NCI-H1417 treated with DMSO at 0.1 percent for 48 hours (cell line): ENCODE measurements around the gene PLA2G4F.

Experiments used
- DNase-seq: peaks from one replicate; lab custom pipeline; 2025; lab: John Stamatoyannopoulos, UW

PLA2G4F gene

DNA sequence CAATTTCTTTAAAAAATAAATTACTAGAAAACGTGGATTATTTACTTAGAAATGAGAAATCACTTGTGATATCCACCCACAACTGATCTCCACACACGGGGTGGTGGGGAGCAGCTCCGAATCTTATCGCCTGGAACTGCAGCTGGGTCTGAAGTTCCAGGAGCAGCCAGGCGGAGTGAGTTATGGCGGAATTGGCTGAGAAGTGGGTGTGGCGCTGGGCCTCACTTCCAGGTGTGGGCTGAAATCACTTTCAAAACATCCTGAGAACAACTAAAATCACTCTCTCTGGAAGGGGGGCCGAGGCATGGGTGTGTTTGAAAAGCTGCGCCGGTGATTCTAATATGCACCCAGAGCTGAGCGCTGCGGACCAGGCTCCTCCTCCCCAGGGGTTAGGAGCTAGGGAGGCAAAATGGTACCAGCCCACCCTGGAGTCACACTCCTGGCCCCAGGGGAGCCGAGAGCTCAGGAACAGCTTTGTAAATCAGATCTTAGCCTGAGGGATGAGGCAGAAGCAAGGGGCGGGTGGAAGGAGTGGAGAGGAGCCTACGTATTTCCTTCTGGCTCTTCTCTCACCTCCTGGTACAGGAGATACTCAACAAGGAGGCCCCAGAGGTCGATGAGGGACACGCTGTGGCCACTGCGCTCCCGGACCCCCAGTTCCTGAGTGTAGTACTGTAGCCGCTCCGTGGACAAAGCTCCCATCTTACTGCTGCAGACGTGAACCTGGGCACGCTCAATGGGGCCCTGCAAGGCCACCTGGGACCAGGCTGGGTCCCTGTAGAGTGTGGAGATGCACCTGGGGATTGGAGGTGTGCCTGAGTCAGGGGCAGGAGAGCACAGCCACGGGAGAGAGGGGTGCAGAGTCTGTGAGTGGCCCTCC is 9.6 kb downstream of the PLA2G4F start:
- DNase-seq = no peak

GRCh38 chr15:42145546-42146455 is 10.6 kb downstream of the PLA2G4F start:
- no peak for DNase-seq

GRCh38 chr15:42144841-42145375 is 11.5 kb downstream of the PLA2G4F start:
- DNase-seq = no peak

- DNase-seq = no peak
Observed at GRCh38 chr15:42143866-42144625, 12.4 kb downstream of the PLA2G4F start.

- no peak for DNase-seq
Observed at GRCh38 chr15:42143356-42143755, 13.1 kb downstream of the PLA2G4F start.

GRCh38 chr15:42141795-42142667 is 14.4 kb downstream of the PLA2G4F start:
- no peak for DNase-seq

DNA sequence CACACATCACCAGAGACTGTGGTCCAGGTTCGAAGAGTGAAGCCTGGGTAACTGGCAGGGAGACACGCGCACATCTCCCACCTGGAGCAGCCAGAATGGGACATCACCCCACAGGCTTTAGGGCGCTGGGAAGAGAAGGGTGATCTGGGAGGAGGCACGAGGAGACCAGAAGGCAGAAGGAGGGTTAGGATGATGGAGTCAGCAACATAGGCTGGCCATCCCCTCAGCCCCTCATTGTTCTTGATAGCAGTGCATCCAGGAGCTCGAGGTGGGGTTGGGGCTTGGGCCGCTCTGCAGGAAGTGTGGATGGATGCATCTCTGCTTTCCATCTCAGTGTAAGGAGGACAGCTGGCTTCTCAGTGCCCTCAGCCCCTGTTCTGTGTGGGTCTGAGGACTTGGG is 15.2 kb downstream of the PLA2G4F start:
- DNase-seq = no peak

- DNase-seq = no peak
Observed at GRCh38 chr15:42140383-42141070, 15.9 kb downstream of the PLA2G4F start.

DNA sequence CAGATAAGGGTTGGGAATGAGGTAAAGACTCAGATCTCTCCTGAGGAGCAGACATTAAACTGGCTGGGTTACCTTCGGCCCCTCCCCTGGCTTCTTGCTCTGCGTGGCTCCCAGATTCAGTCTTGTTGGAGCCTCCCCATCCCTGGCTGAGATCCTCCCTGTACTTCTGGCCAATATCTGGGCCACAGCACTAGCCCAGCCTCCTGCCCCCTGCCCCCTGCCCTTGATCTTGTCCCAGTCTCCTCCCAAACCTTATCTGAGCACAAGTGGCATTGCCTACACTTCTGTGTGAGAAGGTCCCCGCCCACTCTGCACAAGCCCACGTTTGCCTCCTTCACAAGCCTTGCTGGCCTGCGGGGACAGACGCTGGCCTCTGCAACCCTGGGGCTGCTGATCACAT is 16.8 kb downstream of the PLA2G4F start:
- no peak for DNase-seq

GRCh38 chr15:42138968-42139386 is 17.5 kb downstream of the PLA2G4F start:
- DNase-seq = no peak

DNA sequence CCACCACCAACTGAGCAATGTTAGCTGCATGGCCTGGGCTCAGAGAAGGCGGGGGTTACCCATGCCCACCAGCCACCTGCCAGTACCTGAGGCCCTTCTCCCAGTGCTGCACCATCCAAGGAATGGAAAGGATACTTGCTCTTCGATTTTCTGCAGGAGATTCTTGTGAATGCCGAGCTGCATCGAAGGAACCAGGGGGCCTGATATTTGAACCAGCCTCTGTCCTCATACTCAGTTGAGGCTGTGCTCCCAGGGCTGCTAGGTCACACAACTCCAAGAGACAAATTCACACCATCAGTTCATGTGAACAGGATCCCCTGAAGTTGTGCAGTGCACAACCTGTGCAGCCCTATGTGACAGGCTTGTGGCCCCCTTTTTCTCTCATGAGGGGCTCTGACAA is 18.0 kb downstream of the PLA2G4F start:
- no peak for DNase-seq

DNA sequence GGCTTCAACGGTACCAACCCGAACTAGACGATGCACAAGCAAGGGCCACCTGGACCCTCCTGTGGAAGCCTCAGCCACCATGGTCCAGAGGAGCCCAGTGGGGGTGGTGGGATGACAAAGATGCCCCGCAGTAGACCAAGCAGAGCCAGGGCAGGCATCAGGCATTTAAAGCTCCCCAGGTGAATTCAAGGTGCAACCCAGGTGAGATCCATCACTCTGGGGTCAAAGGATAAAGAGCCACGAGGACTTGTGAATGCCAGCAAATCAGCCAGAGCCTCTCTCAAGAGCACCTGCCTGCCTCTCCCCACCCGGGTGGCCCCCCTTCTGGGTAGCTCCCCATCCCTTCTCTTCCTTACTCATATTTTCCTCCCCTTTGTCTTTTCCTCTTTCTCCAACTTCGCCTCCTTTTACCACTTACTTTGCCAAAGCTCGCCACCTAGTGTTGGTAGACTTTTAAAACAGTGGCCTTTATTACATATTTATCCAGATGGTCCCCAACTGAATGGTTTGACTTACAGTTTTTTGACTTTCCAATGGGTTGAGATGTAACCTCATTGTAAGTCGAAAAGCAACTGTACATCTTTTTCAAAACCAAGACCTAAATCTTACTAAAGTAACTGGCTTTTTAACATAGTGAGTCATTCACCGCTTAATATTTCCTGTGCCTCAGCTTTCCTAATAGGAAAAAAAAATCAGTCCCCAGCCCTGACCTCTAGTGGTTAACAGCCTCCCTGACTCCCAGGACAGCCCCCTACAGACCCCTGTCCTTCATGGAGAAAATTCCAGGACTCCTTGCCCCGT is 18.8 kb downstream of the PLA2G4F start:
- no peak for DNase-seq

- DNase-seq = no peak
Observed at GRCh38 chr15:42136513-42136912, 19.9 kb downstream of the PLA2G4F start.

DNA sequence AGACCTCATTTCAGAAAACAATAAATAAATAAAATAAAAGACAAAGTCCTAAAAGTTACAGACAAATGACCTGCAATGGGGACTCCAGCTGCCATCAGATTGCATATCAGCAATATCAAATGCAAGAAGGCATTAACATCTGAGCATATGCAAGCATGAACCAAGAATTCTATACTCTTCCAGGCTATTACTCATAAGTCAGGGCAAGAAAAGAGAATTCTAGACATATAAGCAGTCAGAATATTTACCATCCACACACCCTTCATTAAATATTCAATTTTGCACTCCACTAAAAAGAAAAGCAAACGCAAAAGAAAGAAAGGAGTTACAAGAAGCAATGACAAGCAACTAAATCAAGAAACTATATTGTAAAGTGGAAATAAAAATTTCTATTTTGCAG is 21.1 kb downstream of the PLA2G4F start:
- no peak for DNase-seq

GRCh38 chr15:42134617-42135245 is 21.7 kb downstream of the PLA2G4F start:
- no peak for DNase-seq

DNA sequence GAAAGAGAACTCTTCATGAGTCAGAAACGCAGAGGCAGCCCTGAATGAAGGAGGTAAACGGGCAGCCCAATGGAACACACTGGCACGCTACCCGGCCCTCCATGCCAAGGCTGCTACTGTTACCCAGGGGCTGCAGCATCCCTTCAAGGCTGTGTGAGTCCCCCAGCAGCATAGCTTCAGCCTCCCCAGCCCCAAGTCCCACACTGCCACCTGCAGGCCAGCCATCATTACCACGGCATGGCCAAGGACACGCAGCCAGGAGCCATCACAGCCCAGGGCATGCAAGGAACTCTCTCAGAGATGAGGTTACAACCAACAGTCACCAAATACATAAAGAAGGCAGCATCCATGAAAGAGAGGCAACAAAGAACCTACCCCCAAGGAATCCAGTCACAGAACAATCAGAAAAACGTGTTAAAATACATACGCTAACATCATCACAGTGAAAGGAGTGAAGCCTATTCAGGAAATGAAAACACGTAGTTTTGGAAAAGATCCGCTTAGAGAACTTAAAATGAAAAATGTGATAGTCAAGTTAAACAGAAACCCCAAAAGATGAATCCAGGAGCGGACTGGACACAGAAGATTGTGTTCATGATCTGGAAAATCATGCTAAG is 22.4 kb downstream of the PLA2G4F start:
- no peak for DNase-seq

DNA sequence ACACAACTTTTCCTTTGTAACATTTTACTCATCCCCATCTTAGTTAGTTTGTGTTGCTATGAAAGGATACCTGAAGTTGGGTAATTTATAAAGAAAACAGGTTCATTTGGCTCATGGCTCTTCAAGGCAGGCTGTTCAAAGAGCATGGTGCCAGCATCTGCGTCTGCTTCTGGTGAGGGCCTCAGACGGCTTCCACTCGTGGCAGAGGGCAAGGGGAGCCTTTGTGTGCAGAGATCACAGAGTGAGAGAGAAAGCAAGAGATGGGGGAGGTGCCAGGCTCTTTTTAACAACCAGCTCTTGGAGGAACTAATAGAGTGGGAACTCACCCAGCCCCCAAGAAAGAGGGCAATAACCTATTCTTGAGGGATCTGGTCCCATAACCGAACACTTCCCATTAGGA is 23.1 kb downstream of the PLA2G4F start:
- DNase-seq = no peak
